Measurements from ENCODE around the gene SIX5. TPM values are rescaled to one million over a fixed set of nuclear protein-coding genes. Genes with fewer than 3 reads are reported as not detected.
"Not testable (repeated sequence)": the region's sequence is repeated elsewhere in the genome, so short reads cannot be mapped to it uniquely, and the experiment has no call there.

The SIX5 gene
- total and polyA plus RNA-seq, 9 of the 15 experiments (the other 6 are each of a cell fraction or from before 2014, with no cell fraction given): 1.4 to 17.2 (median 7.4) TPM; not detected in 2

DNA sequence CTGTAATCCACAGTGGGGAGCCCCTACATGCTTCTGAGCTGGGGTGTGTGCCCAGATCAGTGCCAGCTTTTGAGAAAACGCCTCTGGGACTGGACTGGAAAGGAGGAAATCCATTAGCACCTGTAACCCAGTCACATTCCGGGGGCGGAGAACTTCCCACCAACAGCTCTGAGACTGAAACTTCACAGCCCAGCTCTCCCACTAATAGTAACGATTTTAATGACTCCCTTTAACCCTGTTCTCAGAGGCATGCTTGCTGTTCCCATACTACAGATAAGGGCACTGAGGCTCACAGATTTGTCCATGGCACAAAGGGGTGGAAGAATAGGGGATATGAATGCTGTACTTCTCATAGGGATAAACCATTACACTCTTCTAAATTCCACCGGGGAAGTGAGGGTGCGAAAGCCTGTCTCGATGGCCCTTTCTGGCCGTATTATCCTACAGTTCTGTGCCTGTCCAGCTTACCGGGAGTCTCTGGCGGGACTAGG lies 39.2 kb downstream of the SIX5 start (continued):
- TF ChIP-seq, protein P1, sequence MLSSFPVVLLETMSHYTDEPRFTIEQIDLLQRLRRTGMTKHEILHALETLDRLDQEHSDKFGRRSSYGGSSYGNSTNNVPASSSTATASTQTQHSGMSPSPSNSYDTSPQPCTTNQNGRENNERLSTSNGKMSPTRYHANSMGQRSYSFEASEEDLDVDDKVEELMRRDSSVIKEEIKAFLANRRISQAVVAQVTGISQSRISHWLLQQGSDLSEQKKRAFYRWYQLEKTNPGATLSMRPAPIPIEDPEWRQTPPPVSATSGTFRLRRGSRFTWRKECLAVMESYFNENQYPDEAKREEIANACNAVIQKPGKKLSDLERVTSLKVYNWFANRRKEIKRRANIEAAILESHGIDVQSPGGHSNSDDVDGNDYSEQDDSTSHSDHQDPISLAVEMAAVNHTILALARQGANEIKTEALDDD (IDR thresholded peaks at IDR 0.05): peak; percentile 65; the same call in 1 of the 2 replicates
- TF ChIP-seq RBM25 (IDR thresholded peaks at IDR 0.05; ENCODE audit: low read depth, low read length, severe bottlenecking): peak; percentile 93

DNA sequence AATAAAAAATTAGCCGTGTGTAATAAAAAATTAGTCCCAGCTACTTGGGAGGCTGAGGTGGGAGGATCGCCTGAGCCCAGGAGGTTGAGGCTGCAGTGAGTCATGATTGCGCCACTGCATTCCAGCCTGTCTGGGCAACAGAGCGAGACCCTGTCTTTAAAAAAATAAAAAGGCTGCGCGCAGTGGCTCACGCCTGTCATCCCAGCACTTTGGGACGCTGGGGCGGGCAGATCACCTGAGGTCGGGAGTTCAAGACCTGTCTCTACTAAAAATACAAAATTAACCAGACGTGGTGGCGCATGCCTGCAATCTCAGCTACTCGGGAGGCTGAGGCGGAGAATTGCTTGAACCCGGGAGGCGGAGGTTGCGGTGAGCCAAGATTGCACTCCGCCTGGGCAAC lies 40.4 kb downstream of the SIX5 start:
- peaks cover 14% of the 10 kb centered on the region; the same call in 1 of the 3 replicates for H3K36me3 ChIP-seq (ENCODE audit: control insufficient read depth, insufficient read depth, low read length)
- H4K20me1 ChIP-seq (replicated peaks; ENCODE audit: control insufficient read depth, insufficient read depth, low read length); H3K27ac ChIP-seq (ENCODE audit: extremely low read depth, low read depth, low read length); H3K9me1 ChIP-seq (ENCODE audit: control insufficient read depth, insufficient read depth, low read length); POLR2A ChIA-PET; in situ Hi-C loops (cut with MboI); H3K9me3 ChIP-seq (replicated peaks; ENCODE audit: control insufficient read depth, insufficient read depth, low read depth, low read length); DNase-seq (ENCODE audit: extremely low read depth in 1 of 4, low spot score in 3 of 4); intact Hi-C loops (cut with micrococcal nuclease); H3K4me3 ChIP-seq; H3K9ac ChIP-seq (ENCODE audit: insufficient read depth in 1 of 2, low read depth in 2 of 2, low read length in 2 of 2); ATAC-seq; H3K4me2 ChIP-seq (ENCODE audit: insufficient read depth, low read length); H3K27me3 ChIP-seq (ENCODE audit: control insufficient read depth in 2 of 2, insufficient read depth in 2 of 2, low read length in 2 of 2); H2AFZ ChIP-seq (ENCODE audit: low read depth, low read length); FAIRE-seq; BruUV-seq (replicated peaks); TF ChIP-seq JUND (tag; IDR thresholded peaks at IDR 0.05; ENCODE audit: borderline replicate concordance, low read depth, low read length): not testable (repeated sequence)
- CTCF ChIA-PET (ENCODE audit: low intra/inter-chr PET ratio): interaction anchor here (0.6 kb wide), 1 partner anchor 553 kb away, joined by 3 read pairs; no protein-coding TSS in a partner anchor
- peaks cover 69% of the 10 kb centered on the region for H3K79me2 ChIP-seq (ENCODE audit: control insufficient read depth, insufficient read depth, low read length)
- H3K4me1 ChIP-seq (replicated peaks in 1 of 2; ENCODE audit: control insufficient read depth in 2 of 2, insufficient read depth in 2 of 2, low read length in 2 of 2): peaks cover 13 to 38% of the 10 kb centered on the region in 2 experiments
- 88% methylated on average over 18 of the region's 18 CpGs for WGBS (ENCODE audit: insufficient coverage, low coverage, missing lambda C conversion rate)
- 0 out of 2 replicates have a peak, but pooled peaks have one; percentile 28 for TF ChIP-seq ZNF384 (IDR thresholded peaks at IDR 0.05; ENCODE audit: low read depth, low read length)
- peak; percentile 79 for TF ChIP-seq CEBPB (tag; IDR thresholded peaks at IDR 0.05)
- peak; percentile 96 for TF ChIP-seq ZNF121 (CRISPR knock-in tag; conservative IDR thresholded peaks at IDR 0.05)
- TF ChIP-seq, protein P2, sequence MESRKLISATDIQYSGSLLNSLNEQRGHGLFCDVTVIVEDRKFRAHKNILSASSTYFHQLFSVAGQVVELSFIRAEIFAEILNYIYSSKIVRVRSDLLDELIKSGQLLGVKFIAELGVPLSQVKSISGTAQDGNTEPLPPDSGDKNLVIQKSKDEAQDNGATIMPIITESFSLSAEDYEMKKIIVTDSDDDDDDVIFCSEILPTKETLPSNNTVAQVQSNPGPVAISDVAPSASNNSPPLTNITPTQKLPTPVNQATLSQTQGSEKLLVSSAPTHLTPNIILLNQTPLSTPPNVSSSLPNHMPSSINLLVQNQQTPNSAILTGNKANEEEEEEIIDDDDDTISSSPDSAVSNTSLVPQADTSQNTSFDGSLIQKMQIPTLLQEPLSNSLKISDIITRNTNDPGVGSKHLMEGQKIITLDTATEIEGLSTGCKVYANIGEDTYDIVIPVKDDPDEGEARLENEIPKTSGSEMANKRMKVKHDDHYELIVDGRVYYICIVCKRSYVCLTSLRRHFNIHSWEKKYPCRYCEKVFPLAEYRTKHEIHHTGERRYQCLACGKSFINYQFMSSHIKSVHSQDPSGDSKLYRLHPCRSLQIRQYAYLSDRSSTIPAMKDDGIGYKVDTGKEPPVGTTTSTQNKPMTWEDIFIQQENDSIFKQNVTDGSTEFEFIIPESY (CRISPR knock-in tag; IDR thresholded peaks at IDR 0.05): peak; percentile 98
- peak; percentile 47 for TF ChIP-seq JUND (IDR thresholded peaks at IDR 0.05; ENCODE audit: borderline replicate concordance, low read depth, low read length)
- 0 out of 2 replicates have a peak, but pooled peaks have one; percentile 17 for TF ChIP-seq HDAC2 (IDR thresholded peaks at IDR 0.05)
- TF ChIP-seq, protein P3, sequence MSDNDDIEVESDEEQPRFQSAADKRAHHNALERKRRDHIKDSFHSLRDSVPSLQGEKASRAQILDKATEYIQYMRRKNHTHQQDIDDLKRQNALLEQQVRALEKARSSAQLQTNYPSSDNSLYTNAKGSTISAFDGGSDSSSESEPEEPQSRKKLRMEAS (CRISPR knock-in tag; IDR thresholded peaks at IDR 0.05): 0 out of 2 replicates have a peak, but pooled peaks have one; percentile 15
- peak; percentile 46 to 52; a peak in 2 of 4 replicates for TF ChIP-seq KDM1A (IDR thresholded peaks at IDR 0.05)
- TF ChIP-seq FOSL1 (tag; conservative IDR thresholded peaks at IDR 0.05): peak; percentile 58; the same call in 1 of the 2 replicates
- TF ChIP-seq, protein P4, sequence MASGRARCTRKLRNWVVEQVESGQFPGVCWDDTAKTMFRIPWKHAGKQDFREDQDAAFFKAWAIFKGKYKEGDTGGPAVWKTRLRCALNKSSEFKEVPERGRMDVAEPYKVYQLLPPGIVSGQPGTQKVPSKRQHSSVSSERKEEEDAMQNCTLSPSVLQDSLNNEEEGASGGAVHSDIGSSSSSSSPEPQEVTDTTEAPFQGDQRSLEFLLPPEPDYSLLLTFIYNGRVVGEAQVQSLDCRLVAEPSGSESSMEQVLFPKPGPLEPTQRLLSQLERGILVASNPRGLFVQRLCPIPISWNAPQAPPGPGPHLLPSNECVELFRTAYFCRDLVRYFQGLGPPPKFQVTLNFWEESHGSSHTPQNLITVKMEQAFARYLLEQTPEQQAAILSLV (tag; IDR thresholded peaks at IDR 0.05): 0 out of 2 replicates have a peak, but pooled peaks have one; percentile 27
- TF ChIP-seq RBFOX2 (IDR thresholded peaks at IDR 0.05; ENCODE audit: low read depth, low read length): 0 out of 2 replicates have a peak, but pooled peaks have one; percentile 15
- peak; percentile 70; the same call in 1 of the 2 replicates for TF ChIP-seq CEBPG (CRISPR knock-in tag; IDR thresholded peaks at IDR 0.05)
- TF ChIP-seq CEBPG (tag; conservative IDR thresholded peaks at IDR 0.05 in 1 of 2, IDR thresholded peaks at IDR 0.05 in 1 of 2): 0 out of 4 replicates have a peak, but pooled peaks of 1 of the 2 experiments have one; percentile 19
